DND-41 (cell line): Measurements from ENCODE around the gene MGP.

Source experiments
- ATAC-seq: fragments of 200-7000 bp; cut with Tn5 transposase; 3 replicates; pipeline ENCODE4 v1.9.1; 2021; ENCODE audit warnings: low read depth; ENCODE audit not compliant: insufficient read depth
- DNase-seq: peaks from one replicate; pipeline ENCODE4 v3.0.0-alpha.2; 2020
- H2AFZ ChIP-seq: 2 replicates; pipeline ENCODE4 v1.6.0; 2012; ENCODE audit warnings: low read depth, low read length
- H3K27ac ChIP-seq: 2 replicates; pipeline ENCODE4 v1.5.1; 2012; ENCODE audit warnings: low read length, inconsistent platforms
- H3K27me3 ChIP-seq: fragments of 200-600 bp; sonication (generic); 2 replicates; pipeline ENCODE4 v1.6.0; 2012; ENCODE audit warnings: low read length, mild to moderate bottlenecking, inconsistent platforms; ENCODE audit not compliant: insufficient read depth, poor library complexity
- H3K36me3 ChIP-seq: 2 replicates; pipeline ENCODE4 v1.5.1; 2012; ENCODE audit warnings: low read length, inconsistent platforms; ENCODE audit not compliant: insufficient read depth
- H3K4me1 ChIP-seq: 2 replicates; pipeline ENCODE4 v1.5.1; 2012; ENCODE audit warnings: mild to moderate bottlenecking, low read length; ENCODE audit not compliant: insufficient read depth
- H3K4me2 ChIP-seq: 2 replicates; pipeline ENCODE4 v1.6.0; 2012; ENCODE audit warnings: mild to moderate bottlenecking, moderate library complexity, low read length, inconsistent platforms; ENCODE audit not compliant: insufficient read depth
- H3K4me3 ChIP-seq, 2 experiments: fragments of 200-600 bp in 1 of 2; shearing (Covaris generic) in 1 of 2; 2 replicates each; pipeline ENCODE4 v1.5.1; 2012 to 2016; ENCODE audit warnings: inconsistent platforms in 2 of 2, low read length in 2 of 2, mild to moderate bottlenecking in 2 of 2, low read depth in 1 of 2, moderate library complexity in 1 of 2
- H3K79me2 ChIP-seq: 2 replicates; pipeline ENCODE4 v1.6.0; 2012; ENCODE audit warnings: low read length, inconsistent platforms; ENCODE audit not compliant: insufficient read depth
- H3K9ac ChIP-seq: 2 replicates; pipeline ENCODE4 v1.6.0; 2012; ENCODE audit warnings: low read depth, mild to moderate bottlenecking, inconsistent platforms, low read length, moderate library complexity
- H3K9me3 ChIP-seq: 2 replicates; pipeline ENCODE4 v1.5.1; 2012; ENCODE audit warnings: low read length, moderate library complexity, mild to moderate bottlenecking, inconsistent platforms; ENCODE audit not compliant: insufficient read depth, severe bottlenecking
- H4K20me1 ChIP-seq: 2 replicates; pipeline ENCODE4 v1.6.0; 2012; ENCODE audit warnings: low read length; ENCODE audit not compliant: insufficient read depth
- EZH2 ChIP-seq: IDR thresholded peaks from 3 replicates; pipeline ENCODE4 v1.6.1; 2012; ENCODE audit warnings: borderline replicate concordance, low read depth, mild to moderate bottlenecking, moderate library complexity, low read length, inconsistent platforms; ENCODE audit not compliant: severe bottlenecking
- TF ChIP-seq, protein P1 (sequence below): IDR thresholded peaks from 2 replicates; pipeline ENCODE4 v1.5.1; 2012; ENCODE audit warnings: borderline replicate concordance, low read length, moderate library complexity, mild to moderate bottlenecking; ENCODE audit not compliant: poor library complexity, severe bottlenecking; ENCODE audit errors: extremely low read depth

Gene MGP

DNA sequence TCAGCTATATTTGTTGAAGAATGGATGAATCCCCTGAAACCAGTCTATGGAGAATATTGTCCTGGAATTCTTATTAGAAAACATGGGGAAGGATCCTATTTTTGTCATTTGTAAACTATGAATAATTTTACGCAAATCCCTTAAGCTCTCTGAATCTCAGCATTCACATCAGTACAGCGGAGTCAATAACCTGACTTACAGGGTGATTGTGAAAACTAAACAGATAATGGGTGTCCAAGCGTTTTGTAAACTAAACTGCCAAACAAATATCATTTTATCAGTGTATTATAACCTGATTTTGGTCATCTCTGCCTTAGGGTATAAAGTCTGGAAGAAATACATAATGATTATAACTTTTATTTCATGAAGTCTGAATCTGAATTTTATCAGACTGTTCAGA is 52.3 kb downstream of the MGP start:
- no peaks in the 10 kb centered on the region for H3K9me3 ChIP-seq
- H3K4me1 ChIP-seq, result no peaks in the 10 kb centered on the region
- DNase-seq (no peak), ATAC-seq (no peak)
- H3K27me3 ChIP-seq, result peaks cover 4% of the 10 kb centered on the region
- H2AFZ ChIP-seq, result no peak overlapping the region
- no peak overlapping the region for H3K4me2 ChIP-seq
- no peak overlapping the region for H3K4me3 ChIP-seq
- H3K36me3 ChIP-seq, result no peaks in the 10 kb centered on the region
- H3K9ac ChIP-seq, result no peak overlapping the region
- TF ChIP-seq, protein P1, sequence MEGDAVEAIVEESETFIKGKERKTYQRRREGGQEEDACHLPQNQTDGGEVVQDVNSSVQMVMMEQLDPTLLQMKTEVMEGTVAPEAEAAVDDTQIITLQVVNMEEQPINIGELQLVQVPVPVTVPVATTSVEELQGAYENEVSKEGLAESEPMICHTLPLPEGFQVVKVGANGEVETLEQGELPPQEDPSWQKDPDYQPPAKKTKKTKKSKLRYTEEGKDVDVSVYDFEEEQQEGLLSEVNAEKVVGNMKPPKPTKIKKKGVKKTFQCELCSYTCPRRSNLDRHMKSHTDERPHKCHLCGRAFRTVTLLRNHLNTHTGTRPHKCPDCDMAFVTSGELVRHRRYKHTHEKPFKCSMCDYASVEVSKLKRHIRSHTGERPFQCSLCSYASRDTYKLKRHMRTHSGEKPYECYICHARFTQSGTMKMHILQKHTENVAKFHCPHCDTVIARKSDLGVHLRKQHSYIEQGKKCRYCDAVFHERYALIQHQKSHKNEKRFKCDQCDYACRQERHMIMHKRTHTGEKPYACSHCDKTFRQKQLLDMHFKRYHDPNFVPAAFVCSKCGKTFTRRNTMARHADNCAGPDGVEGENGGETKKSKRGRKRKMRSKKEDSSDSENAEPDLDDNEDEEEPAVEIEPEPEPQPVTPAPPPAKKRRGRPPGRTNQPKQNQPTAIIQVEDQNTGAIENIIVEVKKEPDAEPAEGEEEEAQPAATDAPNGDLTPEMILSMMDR, result no peak
- TF ChIP-seq EZH2, result no peak
- H4K20me1 ChIP-seq, result no peaks in the 10 kb centered on the region
- H3K79me2 ChIP-seq, result no peaks in the 10 kb centered on the region
- H3K27ac ChIP-seq, result no peak overlapping the region
